Measurements from ENCODE around the gene SAA1.

Gene SAA1

DNA sequence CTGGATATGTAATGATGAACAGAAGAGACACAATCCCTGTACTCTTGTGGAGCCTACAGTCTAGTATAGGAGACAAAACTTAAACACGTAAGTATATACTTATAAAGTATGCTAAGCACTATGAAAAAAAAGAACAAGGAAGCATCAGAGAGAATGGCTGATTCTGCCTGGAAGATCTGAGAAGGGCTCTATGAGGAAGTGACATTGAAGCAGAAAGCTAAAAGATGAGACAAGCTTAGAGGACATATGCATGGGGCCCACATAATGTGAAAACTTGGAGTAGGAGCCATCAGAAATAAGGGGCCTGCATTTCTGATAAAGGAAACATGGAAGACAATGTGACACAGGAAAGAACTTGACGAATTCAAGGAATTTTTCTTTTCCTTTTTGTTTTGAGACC is 16.6 kb downstream of the SAA1 start (continued):
- TF ChIP-seq YY2 (tag by site-specific recombination; IDR thresholded peaks at IDR 0.05) (no peak), TSHZ1 (tag by site-specific recombination; IDR thresholded peaks at IDR 0.05; ENCODE audit: borderline replicate concordance) (no peak)

DNA sequence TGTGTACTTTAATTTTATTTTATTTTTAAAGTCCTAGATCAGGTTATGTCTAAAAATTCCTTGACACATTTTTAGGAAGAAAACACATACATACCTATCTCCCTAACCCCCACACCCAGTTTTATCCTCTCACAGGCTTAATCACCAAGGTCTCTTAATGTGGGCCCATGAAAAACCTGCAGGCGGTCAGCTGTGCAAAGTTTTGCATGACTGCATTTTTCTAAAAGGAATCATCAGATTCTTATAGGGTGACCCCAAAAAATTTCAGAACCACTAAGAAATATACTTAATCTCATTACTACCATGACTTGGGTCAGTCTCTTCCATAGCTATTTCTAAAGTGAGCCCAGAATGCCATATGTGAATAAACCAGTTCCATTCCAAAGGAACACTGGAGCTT is 19.8 kb downstream of the SAA1 start:
- Histone ChIP-seq H3K4me1 (ENCODE audit: control insufficient read depth, insufficient read depth, low read length) (no peaks in the 10 kb centered on the region), H3K9me3 (ENCODE audit: control insufficient read depth, insufficient read depth, low read depth, low read length) (no peaks in the 10 kb centered on the region), H3K4me3 (ENCODE audit: low read depth, low read length) (no peak overlapping the region), H3K27ac (ENCODE audit: extremely low read depth, low read depth, low read length) (no peak overlapping the region), H3K36me3 (ENCODE audit: control insufficient read depth in 2 of 2, insufficient read depth in 1 of 2, low read length in 2 of 2) (peaks cover 7 to 87% of the 10 kb centered on the region in 2 experiments)
- POLR2A ChIA-PET: no interaction called here
- TF ChIP-seq SETDB1 (IDR thresholded peaks at IDR 0.05; ENCODE audit: insufficient read length, low read length) (no peak), ZNF362 (tag by site-specific recombination; IDR thresholded peaks at IDR 0.05) (no peak), ZNF221 (tag by site-specific recombination; IDR thresholded peaks at IDR 0.05; ENCODE audit: borderline replicate concordance) (no peak)
- CTCF ChIA-PET: interaction anchor here (0.6 kb wide), 3 partner anchors 10 to 567 kb away, joined by 4 to 5 read pairs (median 5); no protein-coding TSS in a partner anchor

DNA sequence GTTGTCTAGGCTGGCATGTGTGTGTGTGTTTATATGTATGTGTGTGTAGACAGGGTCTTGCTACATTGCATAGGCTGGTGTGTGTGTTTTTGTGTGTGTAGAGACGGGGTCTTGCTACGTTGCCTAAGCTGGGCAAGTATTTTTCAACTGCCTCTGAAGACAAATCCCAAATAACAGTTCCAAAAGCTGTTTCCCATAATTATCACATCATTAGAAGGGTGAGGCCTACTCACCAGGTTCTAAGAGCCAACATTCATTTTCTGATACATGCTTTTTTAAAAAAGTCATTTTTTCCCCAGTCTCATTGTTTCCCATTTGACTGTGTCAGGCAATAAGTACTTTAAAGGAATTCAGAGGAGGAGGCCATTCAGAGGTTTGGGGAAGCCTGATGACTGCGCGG is 22.8 kb downstream of the SAA1 start:
- Histone ChIP-seq H3K4me1 (ENCODE audit: control insufficient read depth, insufficient read depth, low read length) (no peaks in the 10 kb centered on the region), H3K36me3 (ENCODE audit: control insufficient read depth in 2 of 2, insufficient read depth in 1 of 2, low read length in 2 of 2) (peaks cover 7 to 88% of the 10 kb centered on the region in 2 experiments), H3K9me3 (ENCODE audit: control insufficient read depth, insufficient read depth, low read depth, low read length) (no peaks in the 10 kb centered on the region), H3K4me3 (ENCODE audit: low read depth, low read length) (no peak overlapping the region), H3K27ac (ENCODE audit: extremely low read depth, low read depth, low read length) (no peak overlapping the region)
- TF ChIP-seq ZNF248 (tag by site-specific recombination; IDR thresholded peaks at IDR 0.05): no peak
- no peak for TF ChIP-seq ZNF114 (tag by site-specific recombination; IDR thresholded peaks at IDR 0.05)
- TF ChIP-seq OVOL3 (tag by site-specific recombination; IDR thresholded peaks at IDR 0.05): no peak
- TF ChIP-seq KLF8 (tag by site-specific recombination; IDR thresholded peaks at IDR 0.05): no peak
- TF ChIP-seq GLIS2 (tag by site-specific recombination; IDR thresholded peaks at IDR 0.05): no peak
- TF ChIP-seq ZNF549 (tag by site-specific recombination; IDR thresholded peaks at IDR 0.05): no peak
- no peak for TF ChIP-seq ZBTB8A (tag by site-specific recombination; IDR thresholded peaks at IDR 0.05)
- TF ChIP-seq HOXD13 (CRISPR knock-in tag; IDR thresholded peaks at IDR 0.05; ENCODE audit: borderline replicate concordance): no peak
- no peak for TF ChIP-seq ZNF335 (tag by site-specific recombination; conservative IDR thresholded peaks at IDR 0.05)
- TF ChIP-seq, protein P1, sequence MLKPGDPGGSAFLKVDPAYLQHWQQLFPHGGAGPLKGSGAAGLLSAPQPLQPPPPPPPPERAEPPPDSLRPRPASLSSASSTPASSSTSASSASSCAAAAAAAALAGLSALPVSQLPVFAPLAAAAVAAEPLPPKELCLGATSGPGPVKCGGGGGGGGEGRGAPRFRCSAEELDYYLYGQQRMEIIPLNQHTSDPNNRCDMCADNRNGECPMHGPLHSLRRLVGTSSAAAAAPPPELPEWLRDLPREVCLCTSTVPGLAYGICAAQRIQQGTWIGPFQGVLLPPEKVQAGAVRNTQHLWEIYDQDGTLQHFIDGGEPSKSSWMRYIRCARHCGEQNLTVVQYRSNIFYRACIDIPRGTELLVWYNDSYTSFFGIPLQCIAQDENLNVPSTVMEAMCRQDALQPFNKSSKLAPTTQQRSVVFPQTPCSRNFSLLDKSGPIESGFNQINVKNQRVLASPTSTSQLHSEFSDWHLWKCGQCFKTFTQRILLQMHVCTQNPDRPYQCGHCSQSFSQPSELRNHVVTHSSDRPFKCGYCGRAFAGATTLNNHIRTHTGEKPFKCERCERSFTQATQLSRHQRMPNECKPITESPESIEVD (tag by site-specific recombination; IDR thresholded peaks at IDR 0.05): no peak
- TF ChIP-seq ZNF391 (tag by site-specific recombination; IDR thresholded peaks at IDR 0.05; ENCODE audit: borderline replicate concordance, low read depth): no peak
- TF ChIP-seq EGR2 (tag by site-specific recombination; IDR thresholded peaks at IDR 0.05; ENCODE audit: low read depth): no peak
- no peak for TF ChIP-seq ZNF184 (tag by site-specific recombination; IDR thresholded peaks at IDR 0.05)
- no peak for TF ChIP-seq OSR2 (tag by site-specific recombination; IDR thresholded peaks at IDR 0.05)
- no peak for TF ChIP-seq HOXC10 (CRISPR knock-in tag; IDR thresholded peaks at IDR 0.05)
- no peak for TF ChIP-seq PRDM4 (tag by site-specific recombination; IDR thresholded peaks at IDR 0.05)
- TF ChIP-seq, protein P2, sequence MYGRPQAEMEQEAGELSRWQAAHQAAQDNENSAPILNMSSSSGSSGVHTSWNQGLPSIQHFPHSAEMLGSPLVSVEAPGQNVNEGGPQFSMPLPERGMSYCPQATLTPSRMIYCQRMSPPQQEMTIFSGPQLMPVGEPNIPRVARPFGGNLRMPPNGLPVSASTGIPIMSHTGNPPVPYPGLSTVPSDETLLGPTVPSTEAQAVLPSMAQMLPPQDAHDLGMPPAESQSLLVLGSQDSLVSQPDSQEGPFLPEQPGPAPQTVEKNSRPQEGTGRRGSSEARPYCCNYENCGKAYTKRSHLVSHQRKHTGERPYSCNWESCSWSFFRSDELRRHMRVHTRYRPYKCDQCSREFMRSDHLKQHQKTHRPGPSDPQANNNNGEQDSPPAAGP (tag by site-specific recombination; IDR thresholded peaks at IDR 0.05): no peak
- TF ChIP-seq, protein P3, sequence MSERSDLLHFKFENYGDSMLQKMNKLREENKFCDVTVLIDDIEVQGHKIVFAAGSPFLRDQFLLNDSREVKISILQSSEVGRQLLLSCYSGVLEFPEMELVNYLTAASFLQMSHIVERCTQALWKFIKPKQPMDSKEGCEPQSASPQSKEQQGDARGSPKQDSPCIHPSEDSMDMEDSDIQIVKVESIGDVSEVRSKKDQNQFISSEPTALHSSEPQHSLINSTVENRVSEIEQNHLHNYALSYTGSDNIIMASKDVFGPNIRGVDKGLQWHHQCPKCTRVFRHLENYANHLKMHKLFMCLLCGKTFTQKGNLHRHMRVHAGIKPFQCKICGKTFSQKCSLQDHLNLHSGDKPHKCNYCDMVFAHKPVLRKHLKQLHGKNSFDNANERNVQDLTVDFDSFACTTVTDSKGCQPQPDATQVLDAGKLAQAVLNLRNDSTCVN (tag by site-specific recombination; optimal IDR thresholded peaks at IDR 0.05): no peak
- TF ChIP-seq ZNF768 (tag by site-specific recombination; IDR thresholded peaks at IDR 0.05): no peak
- CTCF ChIA-PET: no interaction called here
- POLR2A ChIA-PET: no interaction called here
